HFFc6 (cell line): ENCODE measurements around the gene GLCCI1. TPM values are rescaled to one million over a fixed set of nuclear protein-coding genes. Genes with fewer than 3 reads are reported as not detected.
A peak's percentile ranks its signal among the peaks of the same experiment; 100 is the strongest.
"Not testable (repeated sequence)": the region's sequence is repeated elsewhere in the genome, so short reads cannot be mapped to it uniquely, and the experiment has no call there.

Experiments
- DNase-seq: peaks from one replicate; pipeline ENCODE4 v3.0.0-alpha.2; 2018
- H3K27ac Mint-ChIP-seq: 2 replicates; pipeline ENCODE4 v1.8.0; 2020; ENCODE audit warnings: mild to moderate bottlenecking, mixed read lengths
- H3K27me3 Mint-ChIP-seq: 2 replicates; pipeline ENCODE4 v1.8.0; 2021; ENCODE audit warnings: mild to moderate bottlenecking, moderate library complexity, mixed read lengths; ENCODE audit not compliant: insufficient read depth
- H3K36me3 Mint-ChIP-seq: 2 replicates; pipeline ENCODE4 v1.8.0; 2021; ENCODE audit warnings: low read depth, mixed read lengths
- H3K4me1 Mint-ChIP-seq: 2 replicates; pipeline ENCODE4 v1.8.0; 2020; ENCODE audit warnings: low read depth, mixed read lengths
- H3K4me3 Mint-ChIP-seq: 2 replicates; pipeline ENCODE4 v1.8.0; 2020; ENCODE audit warnings: mild to moderate bottlenecking, moderate library complexity, mixed read lengths
- H3K9me3 Mint-ChIP-seq: 2 replicates; pipeline ENCODE4 v1.8.0; 2020; ENCODE audit warnings: mild to moderate bottlenecking, mixed read lengths
- total RNA-seq, 6 experiments: library from RNA; stranded (reverse); fragmentation: NEBNext Ultra II Directional; extraction: Animal tissue kit (Norgen Biotek cat#: 25700); gene quantifications; 2 replicates in 1 of 6; 3 replicates in 5 of 6; pipeline ENCODE4 v1.2.3, GENCODE V29; 2021
- TF ChIP-seq, protein P1 (sequence below): fragments of 200-600 bp; sonication (generic); IDR thresholded peaks from 2 replicates; pipeline ENCODE4 v1.5.0; 2021; ENCODE audit warnings: antibody characterized with exemption, mild to moderate bottlenecking

GLCCI1 gene
- total RNA-seq, 6 experiments from 2014 or later = 15.0 to 17.7 (median 16.2) TPM

DNA sequence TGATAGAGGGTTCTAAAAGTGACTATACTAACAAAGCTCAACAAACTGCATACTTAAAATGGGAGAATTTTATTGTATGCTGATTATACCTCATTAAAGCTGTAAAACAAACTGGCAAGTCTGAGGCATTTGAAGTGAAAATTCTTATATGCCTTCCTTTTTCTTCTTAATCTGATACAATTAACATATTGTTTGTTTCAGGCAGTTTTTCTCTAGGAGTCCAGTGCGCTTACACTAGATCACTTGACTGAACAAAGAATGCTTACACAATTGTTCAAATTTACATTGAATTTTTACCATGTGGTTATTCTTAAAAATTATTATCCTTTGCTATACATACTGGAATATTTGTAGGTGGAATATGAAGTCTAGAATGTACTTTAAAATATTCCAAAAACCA is 89.0 kb downstream of the GLCCI1 start:
- TF ChIP-seq, protein P1, sequence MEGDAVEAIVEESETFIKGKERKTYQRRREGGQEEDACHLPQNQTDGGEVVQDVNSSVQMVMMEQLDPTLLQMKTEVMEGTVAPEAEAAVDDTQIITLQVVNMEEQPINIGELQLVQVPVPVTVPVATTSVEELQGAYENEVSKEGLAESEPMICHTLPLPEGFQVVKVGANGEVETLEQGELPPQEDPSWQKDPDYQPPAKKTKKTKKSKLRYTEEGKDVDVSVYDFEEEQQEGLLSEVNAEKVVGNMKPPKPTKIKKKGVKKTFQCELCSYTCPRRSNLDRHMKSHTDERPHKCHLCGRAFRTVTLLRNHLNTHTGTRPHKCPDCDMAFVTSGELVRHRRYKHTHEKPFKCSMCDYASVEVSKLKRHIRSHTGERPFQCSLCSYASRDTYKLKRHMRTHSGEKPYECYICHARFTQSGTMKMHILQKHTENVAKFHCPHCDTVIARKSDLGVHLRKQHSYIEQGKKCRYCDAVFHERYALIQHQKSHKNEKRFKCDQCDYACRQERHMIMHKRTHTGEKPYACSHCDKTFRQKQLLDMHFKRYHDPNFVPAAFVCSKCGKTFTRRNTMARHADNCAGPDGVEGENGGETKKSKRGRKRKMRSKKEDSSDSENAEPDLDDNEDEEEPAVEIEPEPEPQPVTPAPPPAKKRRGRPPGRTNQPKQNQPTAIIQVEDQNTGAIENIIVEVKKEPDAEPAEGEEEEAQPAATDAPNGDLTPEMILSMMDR = no peak
- Mint-ChIP-seq H3K4me1 (peaks cover 23% of the 10 kb centered on the region), H3K36me3 (peaks cover 24% of the 10 kb centered on the region), H3K27me3 (0 out of 2 replicates have a peak, but pooled peaks cover 2% of the 10 kb centered on the region), H3K9me3 (no peaks in the 10 kb centered on the region), H3K4me3 (no peak overlapping the region), H3K27ac (no peak overlapping the region)
- no peak for DNase-seq

DNA sequence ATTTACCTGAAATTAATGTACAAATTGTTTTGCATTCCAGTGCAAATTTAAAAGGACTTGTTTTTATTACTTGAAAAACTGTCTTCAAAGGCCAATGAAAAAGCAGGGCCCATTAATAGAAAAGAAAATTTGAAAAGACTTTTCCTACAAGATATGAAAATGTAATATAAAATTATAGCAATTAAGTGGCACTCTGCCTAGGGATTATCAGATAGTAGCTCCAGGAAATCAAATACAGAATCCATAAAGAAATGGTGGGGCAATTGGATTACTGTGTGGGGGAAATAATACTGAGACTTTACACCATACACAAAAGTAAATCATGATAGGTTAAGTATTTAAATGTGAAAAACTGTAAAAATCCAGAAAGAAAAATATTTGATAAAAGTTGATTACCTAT is 89.7 kb downstream of the GLCCI1 start:
- H3K9me3 Mint-ChIP-seq = peaks cover 3% of the 10 kb centered on the region; the same call in 1 of the 2 replicates
- no peak overlapping the region for H3K4me3 Mint-ChIP-seq
- H3K4me1 Mint-ChIP-seq = peaks cover 23% of the 10 kb centered on the region
- H3K36me3 Mint-ChIP-seq = peaks cover 32% of the 10 kb centered on the region
- DNase-seq = no peak
- no peak overlapping the region for H3K27ac Mint-ChIP-seq
- H3K27me3 Mint-ChIP-seq = 0 out of 2 replicates have a peak, but pooled peaks cover 2% of the 10 kb centered on the region
- TF ChIP-seq, protein P1 = no peak

DNA sequence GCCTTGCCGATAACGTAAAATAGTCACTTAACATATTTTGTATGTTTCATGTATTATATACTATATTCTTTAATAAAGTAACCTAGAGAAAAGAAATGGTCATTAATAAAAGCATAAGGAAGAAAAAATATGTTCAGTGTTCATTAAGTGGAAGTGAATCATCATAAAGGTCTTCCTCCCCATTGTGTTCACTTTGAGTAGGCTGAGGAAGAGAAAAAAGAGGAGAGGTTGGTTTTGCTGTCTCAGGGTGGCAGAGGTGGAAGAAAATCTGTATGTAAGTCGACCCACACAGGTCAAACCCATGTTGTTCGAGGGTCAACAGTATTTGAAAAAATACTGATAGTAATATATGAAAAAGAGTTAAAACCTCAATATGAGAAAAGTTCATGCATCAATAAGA is 90.3 kb downstream of the GLCCI1 start:
- peaks cover 8% of the 10 kb centered on the region for H3K9me3 Mint-ChIP-seq
- H3K36me3 Mint-ChIP-seq = peaks cover 37% of the 10 kb centered on the region
- peaks cover 28% of the 10 kb centered on the region for H3K4me1 Mint-ChIP-seq
- TF ChIP-seq, protein P1 = no peak
- H3K27me3 Mint-ChIP-seq = 0 out of 2 replicates have a peak, but pooled peaks cover 2% of the 10 kb centered on the region
- no peak for DNase-seq
- no peak overlapping the region for H3K27ac Mint-ChIP-seq
- H3K4me3 Mint-ChIP-seq = no peak overlapping the region

DNA sequence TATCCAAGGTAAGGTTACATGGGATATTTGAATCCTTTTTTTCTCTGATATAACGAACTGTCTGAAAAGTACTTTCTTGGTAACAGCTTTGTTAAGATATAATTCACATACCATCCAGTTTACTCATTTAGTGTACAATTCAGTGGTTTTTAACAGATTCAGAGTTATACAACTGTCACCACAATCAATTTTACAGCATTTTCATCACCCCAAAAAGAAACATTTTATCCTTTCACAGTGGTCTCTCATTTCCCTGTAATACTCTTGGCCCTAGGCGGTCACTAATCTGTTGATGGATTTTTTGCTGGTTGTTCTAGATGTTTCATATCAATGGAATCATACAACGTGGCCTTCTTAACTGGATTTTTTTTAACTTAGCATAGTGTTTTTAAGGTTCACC is 91.6 kb downstream of the GLCCI1 start:
- H3K4me1 Mint-ChIP-seq = peaks cover 42% of the 10 kb centered on the region
- 0 out of 2 replicates have a peak, but pooled peaks cover 2% of the 10 kb centered on the region for H3K27me3 Mint-ChIP-seq
- no peak for DNase-seq
- no peak overlapping the region; the same call in 1 of the 2 replicates for H3K27ac Mint-ChIP-seq
- no peak overlapping the region for H3K4me3 Mint-ChIP-seq
- TF ChIP-seq, protein P1 = no peak
- H3K36me3 Mint-ChIP-seq = peaks cover 45% of the 10 kb centered on the region
- peaks cover 13% of the 10 kb centered on the region for H3K9me3 Mint-ChIP-seq

DNA sequence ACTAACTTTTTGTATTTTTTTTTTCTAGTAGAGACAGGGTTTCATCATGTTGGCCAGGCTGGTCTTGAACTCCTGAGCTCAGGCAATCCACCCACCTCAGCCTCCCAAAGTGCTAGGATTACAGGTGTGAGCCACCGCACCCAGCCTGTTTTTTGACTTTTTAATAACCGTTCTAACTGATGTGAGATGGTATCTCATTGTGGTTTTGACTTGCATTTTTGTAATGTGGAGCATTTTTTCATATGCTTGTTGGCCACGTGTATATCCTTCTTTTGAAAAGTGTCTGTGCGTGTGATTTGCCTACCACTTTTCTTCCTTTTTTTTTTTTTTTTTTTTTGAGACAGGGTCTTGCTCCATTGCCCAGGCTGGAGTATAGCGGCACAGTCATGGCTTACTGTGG is 94.7 kb downstream of the GLCCI1 start:
- not testable (repeated sequence) for H3K4me3 Mint-ChIP-seq, DNase-seq, H3K27me3 Mint-ChIP-seq
- peak overlapping the region; percentile 89 for H3K27ac Mint-ChIP-seq
- peaks cover 34% of the 10 kb centered on the region for H3K36me3 Mint-ChIP-seq
- H3K9me3 Mint-ChIP-seq = peaks cover 13% of the 10 kb centered on the region
- peaks cover 61% of the 10 kb centered on the region for H3K4me1 Mint-ChIP-seq

DNA sequence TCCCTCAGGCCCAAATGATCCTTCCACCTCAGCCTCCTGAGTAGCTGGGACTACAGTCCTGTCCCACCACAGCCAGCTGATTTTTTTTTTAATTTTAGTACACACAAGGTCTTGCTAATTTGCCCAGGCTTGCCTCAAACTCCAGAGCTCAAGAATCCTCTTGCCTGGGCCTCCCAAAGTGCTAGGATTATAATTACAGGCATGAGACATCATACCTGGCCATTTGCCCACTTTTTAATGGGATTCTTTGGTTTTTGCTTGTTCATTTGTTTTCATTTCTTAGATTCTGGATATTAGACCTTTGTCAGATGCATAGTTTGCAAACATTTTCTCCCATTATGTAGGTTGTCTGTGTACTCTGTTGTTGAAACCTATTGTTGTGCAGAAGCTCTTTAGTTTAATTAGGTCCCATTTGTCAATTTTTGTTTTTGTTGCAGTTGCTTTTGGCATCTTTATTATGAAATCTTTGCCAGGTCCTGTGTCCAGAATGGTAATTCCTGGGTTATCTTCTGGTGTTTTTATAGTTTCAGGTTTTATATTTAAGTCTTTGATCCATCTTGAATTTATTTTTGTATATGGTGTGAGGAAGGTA is 95.2 kb downstream of the GLCCI1 start:
- Mint-ChIP-seq H3K27me3 (no peaks in the 10 kb centered on the region), H3K4me1 (peaks cover 58% of the 10 kb centered on the region), H3K27ac (peak overlapping the region; percentile 89), H3K4me3 (no peak overlapping the region), H3K9me3 (peaks cover 13% of the 10 kb centered on the region), H3K36me3 (peaks cover 32% of the 10 kb centered on the region)
- peak; percentile 44 for DNase-seq
- TF ChIP-seq, protein P1 = no peak
